H1 (cell line): ENCODE measurements around the gene GABBR1. TPM values are rescaled to one million over a fixed set of nuclear protein-coding genes. Genes with fewer than 3 reads are reported as not detected.

Source experiments
- ATF3 ChIP-seq: IDR thresholded peaks from 2 replicates; pipeline ENCODE4 v1.6.1; 2011; ENCODE audit warnings: low read depth, mild to moderate bottlenecking, low read length; ENCODE audit not compliant: insufficient read depth
- CHD7 ChIP-seq: fragments of 300-600 bp; sonication (generic); IDR thresholded peaks from 2 replicates; pipeline ENCODE4 v1.7.1; 2012; ENCODE audit warnings: low read length, moderate library complexity, mild to moderate bottlenecking, inconsistent platforms; ENCODE audit not compliant: insufficient replicate concordance
- EGR1 ChIP-seq: IDR thresholded peaks from 2 replicates; pipeline ENCODE4 v1.6.1; 2011; ENCODE audit warnings: low read depth, low read length, borderline replicate concordance
- EP300 ChIP-seq, 2 experiments: IDR thresholded peaks; 1 replicate in 1 of 2; 2 replicates in 1 of 2; pipeline ENCODE4 v1.6.1; 2011 to 2012; ENCODE audit warnings: low read depth in 2 of 2, low read length in 2 of 2, mild to moderate bottlenecking in 2 of 2, borderline replicate concordance in 1 of 2, inconsistent platforms in 1 of 2, moderate library complexity in 1 of 2
- EZH2 ChIP-seq: fragments of 200-600 bp; sonication (generic); IDR thresholded peaks from 2 replicates; pipeline ENCODE4 v1.7.1; 2012; ENCODE audit warnings: low read depth, mild to moderate bottlenecking, moderate library complexity, low read length, inconsistent platforms; ENCODE audit not compliant: severe bottlenecking
- GABPA ChIP-seq: IDR thresholded peaks from 2 replicates; pipeline ENCODE4 v1.6.1; 2011; ENCODE audit warnings: mild to moderate bottlenecking, low read length, moderate library complexity, borderline replicate concordance; ENCODE audit not compliant: insufficient read depth
- RAD21 ChIP-seq, 2 experiments: IDR thresholded peaks in 1 of 2; conservative IDR thresholded peaks in 1 of 2; 2 replicates each; pipeline ENCODE4 v1.6.1; 2011; ENCODE audit warnings: low read depth in 2 of 2, low read length in 2 of 2, improper control_type of control experiment in 1 of 2, inconsistent platforms in 1 of 2, mild to moderate bottlenecking in 1 of 2, moderate library complexity in 1 of 2
- TEAD4 ChIP-seq: IDR thresholded peaks from 2 replicates; pipeline ENCODE4 v1.6.1; 2012; ENCODE audit warnings: low read depth, low read length, inconsistent platforms, mixed read lengths
- polyA plus RNA-seq, 7 experiments: library from polyadenylated mRNA; depleted of rRNA in 3 of 7; stranded (reverse) in 5 of 7; unstranded in 2 of 7; fragments of >200 nt in 5 of 7; fragments of 200-250 nt in 2 of 7; gene quantifications; 1 replicate in 5 of 7; 2 replicates in 1 of 7; 4 replicates in 1 of 7; pipeline versions ENCODE4 v1.2.1 to v1.2.3, GENCODE V29; 2011 to 2013; ENCODE audit warnings: missing spikeins in 2 of 7, mixed read lengths in 2 of 7
- total RNA-seq: library from RNA; stranded (reverse); fragmentation: NEBNext Ultra II Directional; extraction: Animal tissue kit (Norgen Biotek cat#: 25700); gene quantifications from 2 replicates; pipeline ENCODE4 v1.2.1, GENCODE V29; 2021

The GABBR1 gene
- total and polyA plus RNA-seq, 2 of the 8 experiments (the other 6 are each of a cell fraction or from before 2014, with no cell fraction given): 75.9 to 78.3 TPM

- TF ChIP-seq ATF3: no peak
- no peak for TF ChIP-seq TEAD4
- TF ChIP-seq CHD7: no peak
- TF ChIP-seq EGR1: peak; percentile 73; the same call in 1 of the 2 replicates
- no peak for TF ChIP-seq EZH2
- TF ChIP-seq RAD21 (IDR thresholded peaks at IDR 0.05 in 1 of 2, conservative IDR thresholded peaks at IDR 0.05 in 1 of 2; ENCODE audit: low read depth in 2 of 2, low read length in 2 of 2): no peak
- TF ChIP-seq EP300 (IDR thresholded peaks at IDR 0.05; ENCODE audit: borderline replicate concordance in 1 of 2, low read depth in 2 of 2, low read length in 2 of 2): no peak
- no peak for TF ChIP-seq GABPA
Measured at GRCh38 chr6:29631860-29632731, 887 bp downstream of the GABBR1 start (continued).
